Panc1 (cell line): Measurements from ENCODE around the gene LONP2.

ENCODE experiments used
- POLR2AphosphoS5 ChIP-seq: IDR thresholded peaks from 2 replicates; pipeline ENCODE4 v1.6.1; 2012; ENCODE audit warnings: mild to moderate bottlenecking, low read depth, low read length, moderate library complexity
- SIN3A ChIP-seq: IDR thresholded peaks from 2 replicates; pipeline ENCODE4 v1.6.1; 2012; ENCODE audit warnings: low read depth, mild to moderate bottlenecking, low read length, moderate library complexity, borderline replicate concordance; ENCODE audit not compliant: insufficient read depth
- TCF7L2 ChIP-seq: IDR thresholded peaks from 2 replicates; pipeline ENCODE4 v1.6.1; 2011; ENCODE audit warnings: mild to moderate bottlenecking, low read depth, low read length, inconsistent platforms
- TF ChIP-seq, protein P1 (sequence below): fragments of 450-650 bp; IDR thresholded peaks from 2 replicates; pipeline ENCODE4 v1.5.1; 2017; ENCODE audit warnings: mild to moderate bottlenecking
- TF ChIP-seq, protein P2 (sequence below), 2 experiments: IDR thresholded peaks; 2 replicates each; pipeline ENCODE4 v1.6.1; 2011 to 2012; ENCODE audit warnings: low read depth in 2 of 2, control low read depth in 1 of 2, low read length in 1 of 2, mild to moderate bottlenecking in 1 of 2, moderate library complexity in 1 of 2; ENCODE audit not compliant: insufficient read depth in 1 of 2

- TF ChIP-seq, protein P1, sequence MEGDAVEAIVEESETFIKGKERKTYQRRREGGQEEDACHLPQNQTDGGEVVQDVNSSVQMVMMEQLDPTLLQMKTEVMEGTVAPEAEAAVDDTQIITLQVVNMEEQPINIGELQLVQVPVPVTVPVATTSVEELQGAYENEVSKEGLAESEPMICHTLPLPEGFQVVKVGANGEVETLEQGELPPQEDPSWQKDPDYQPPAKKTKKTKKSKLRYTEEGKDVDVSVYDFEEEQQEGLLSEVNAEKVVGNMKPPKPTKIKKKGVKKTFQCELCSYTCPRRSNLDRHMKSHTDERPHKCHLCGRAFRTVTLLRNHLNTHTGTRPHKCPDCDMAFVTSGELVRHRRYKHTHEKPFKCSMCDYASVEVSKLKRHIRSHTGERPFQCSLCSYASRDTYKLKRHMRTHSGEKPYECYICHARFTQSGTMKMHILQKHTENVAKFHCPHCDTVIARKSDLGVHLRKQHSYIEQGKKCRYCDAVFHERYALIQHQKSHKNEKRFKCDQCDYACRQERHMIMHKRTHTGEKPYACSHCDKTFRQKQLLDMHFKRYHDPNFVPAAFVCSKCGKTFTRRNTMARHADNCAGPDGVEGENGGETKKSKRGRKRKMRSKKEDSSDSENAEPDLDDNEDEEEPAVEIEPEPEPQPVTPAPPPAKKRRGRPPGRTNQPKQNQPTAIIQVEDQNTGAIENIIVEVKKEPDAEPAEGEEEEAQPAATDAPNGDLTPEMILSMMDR = no peak
- TF ChIP-seq TCF7L2 = no peak
- no peak for TF ChIP-seq POLR2AphosphoS5
- TF ChIP-seq, protein P2, sequence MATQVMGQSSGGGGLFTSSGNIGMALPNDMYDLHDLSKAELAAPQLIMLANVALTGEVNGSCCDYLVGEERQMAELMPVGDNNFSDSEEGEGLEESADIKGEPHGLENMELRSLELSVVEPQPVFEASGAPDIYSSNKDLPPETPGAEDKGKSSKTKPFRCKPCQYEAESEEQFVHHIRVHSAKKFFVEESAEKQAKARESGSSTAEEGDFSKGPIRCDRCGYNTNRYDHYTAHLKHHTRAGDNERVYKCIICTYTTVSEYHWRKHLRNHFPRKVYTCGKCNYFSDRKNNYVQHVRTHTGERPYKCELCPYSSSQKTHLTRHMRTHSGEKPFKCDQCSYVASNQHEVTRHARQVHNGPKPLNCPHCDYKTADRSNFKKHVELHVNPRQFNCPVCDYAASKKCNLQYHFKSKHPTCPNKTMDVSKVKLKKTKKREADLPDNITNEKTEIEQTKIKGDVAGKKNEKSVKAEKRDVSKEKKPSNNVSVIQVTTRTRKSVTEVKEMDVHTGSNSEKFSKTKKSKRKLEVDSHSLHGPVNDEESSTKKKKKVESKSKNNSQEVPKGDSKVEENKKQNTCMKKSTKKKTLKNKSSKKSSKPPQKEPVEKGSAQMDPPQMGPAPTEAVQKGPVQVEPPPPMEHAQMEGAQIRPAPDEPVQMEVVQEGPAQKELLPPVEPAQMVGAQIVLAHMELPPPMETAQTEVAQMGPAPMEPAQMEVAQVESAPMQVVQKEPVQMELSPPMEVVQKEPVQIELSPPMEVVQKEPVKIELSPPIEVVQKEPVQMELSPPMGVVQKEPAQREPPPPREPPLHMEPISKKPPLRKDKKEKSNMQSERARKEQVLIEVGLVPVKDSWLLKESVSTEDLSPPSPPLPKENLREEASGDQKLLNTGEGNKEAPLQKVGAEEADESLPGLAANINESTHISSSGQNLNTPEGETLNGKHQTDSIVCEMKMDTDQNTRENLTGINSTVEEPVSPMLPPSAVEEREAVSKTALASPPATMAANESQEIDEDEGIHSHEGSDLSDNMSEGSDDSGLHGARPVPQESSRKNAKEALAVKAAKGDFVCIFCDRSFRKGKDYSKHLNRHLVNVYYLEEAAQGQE (IDR thresholded peaks at IDR 0.05; ENCODE audit: insufficient read depth in 1 of 2, low read depth in 2 of 2, low read length in 1 of 2) = no peak
- TF ChIP-seq SIN3A = no peak
Measured at GRCh38 chr16:48347191-48347865, 103.2 kb downstream of the LONP2 start.
